IMR-90 (cell line): Measurements from ENCODE around the gene MKNK2. TPM values are rescaled to one million over a fixed set of nuclear protein-coding genes. Genes with fewer than 3 reads are reported as not detected.

Experiments used
- ATAC-seq: fragments of 200-7000 bp; cut with Tn5 transposase; 2 replicates; pipeline ENCODE4 v1.9.1; 2020; ENCODE audit warnings: low read depth, mild to moderate bottlenecking, moderate library complexity
- BruUV-seq: library from RNA; stranded (reverse); fragments of 400-500 nt; replicated peaks from 2 replicates; lab custom pipeline; 2021; lab: Mats Ljungman, UMichigan
- CTCF ChIA-PET: fragments of 300-600 bp; formaldehyde crosslinking; extraction: SDS; loops from one replicate; lab custom pipeline; 2021; ENCODE audit warnings: antibody characterized with exemption; lab: Yijun Ruan, JAX
- POLR2A ChIA-PET: fragments of 300-600 bp; sonication (Branson Sonifier 250); formaldehyde crosslinking; loops from one replicate; lab custom pipeline; 2022; ENCODE audit warnings: antibody characterized with exemption; ENCODE audit not compliant: unreplicated experiment; lab: Charles Lee
- DNase-seq: peaks from one replicate; pipeline ENCODE4 v3.0.0; 2013
- H2AFZ ChIP-seq: replicated peaks from 2 replicates; pipeline ENCODE3; 2013; ENCODE audit warnings: low read length, mild to moderate bottlenecking; ENCODE audit not compliant: poor library complexity
- H2AK5ac ChIP-seq: 2 replicates; pipeline ENCODE4 v1.6.1; 2013; ENCODE audit warnings: low read depth, low read length, inconsistent platforms
- H2AK9ac ChIP-seq: replicated peaks from 2 replicates; pipeline ENCODE3; 2013; ENCODE audit warnings: mild to moderate bottlenecking, low read depth, low read length, moderate library complexity; ENCODE audit not compliant: poor library complexity
- H2BK120ac ChIP-seq: 2 replicates; pipeline ENCODE4 v1.6.1; 2013; ENCODE audit warnings: low read depth, low read length, inconsistent platforms
- H2BK15ac ChIP-seq: 3 replicates; pipeline ENCODE4 v1.6.1; 2013; ENCODE audit warnings: low read depth, low read length, inconsistent platforms
- H2BK20ac ChIP-seq: 2 replicates; pipeline ENCODE4 v1.6.1; 2013; ENCODE audit warnings: low read depth, mild to moderate bottlenecking, inconsistent platforms, low read length, moderate library complexity
- H2BK5ac ChIP-seq: 2 replicates; pipeline ENCODE4 v1.6.1; 2013; ENCODE audit warnings: mild to moderate bottlenecking, low read depth, low read length, inconsistent platforms; ENCODE audit not compliant: poor library complexity, severe bottlenecking
- H3K14ac ChIP-seq: replicated peaks from 2 replicates; pipeline ENCODE4 v1.6.1; 2013; ENCODE audit warnings: low read depth, low read length, inconsistent platforms
- H3K18ac ChIP-seq: 2 replicates; pipeline ENCODE4 v1.6.1; 2013; ENCODE audit warnings: low read depth, low read length, control low read depth
- H3K23ac ChIP-seq: 2 replicates; pipeline ENCODE4 v1.6.1; 2013; ENCODE audit warnings: low read depth, low read length, inconsistent platforms
- H3K27ac ChIP-seq: 2 replicates; pipeline ENCODE4 v1.5.1; 2013; ENCODE audit warnings: mild to moderate bottlenecking, control low read depth, low read length; ENCODE audit not compliant: insufficient read depth
- H3K27me3 ChIP-seq: 2 replicates; pipeline ENCODE4 v1.6.1; 2013; ENCODE audit warnings: low read length; ENCODE audit not compliant: control insufficient read depth, insufficient read depth
- H3K36me3 ChIP-seq: 2 replicates; pipeline ENCODE4 v1.6.1; 2013; ENCODE audit warnings: low read length, mixed read lengths; ENCODE audit not compliant: control insufficient read depth, insufficient read depth
- H3K4ac ChIP-seq: 2 replicates; pipeline ENCODE4 v1.6.1; 2013; ENCODE audit warnings: low read depth, low read length, inconsistent platforms
- H3K4me1 ChIP-seq: 2 replicates; pipeline ENCODE4 v1.6.1; 2013; ENCODE audit warnings: low read length, mixed read lengths; ENCODE audit not compliant: control insufficient read depth, insufficient read depth
- H3K4me2 ChIP-seq: 2 replicates; pipeline ENCODE4 v1.6.1; 2013; ENCODE audit warnings: low read depth, mild to moderate bottlenecking, control low read depth, low read length, moderate library complexity
- H3K4me3 ChIP-seq: 2 replicates; pipeline ENCODE4 v1.5.1; 2013; ENCODE audit warnings: low read depth, mild to moderate bottlenecking, control low read depth, low read length, moderate library complexity; ENCODE audit not compliant: insufficient read depth
- H3K56ac ChIP-seq: 2 replicates; pipeline ENCODE4 v1.6.1; 2013; ENCODE audit warnings: low read length, inconsistent platforms; ENCODE audit not compliant: insufficient read depth; ENCODE audit errors: extremely low read depth
- H3K79me1 ChIP-seq, 2 experiments: 2 replicates each; pipeline ENCODE4 v1.6.1; 2013; ENCODE audit warnings: low read length in 2 of 2, inconsistent platforms in 1 of 2, low read depth in 1 of 2
- H3K9ac ChIP-seq: 2 replicates; pipeline ENCODE4 v1.6.1; 2013; ENCODE audit warnings: low read depth, low read length, control low read depth
- H3K9me1 ChIP-seq: 2 replicates; pipeline ENCODE4 v1.6.1; 2013; ENCODE audit warnings: low read length, inconsistent platforms; ENCODE audit not compliant: insufficient read depth
- H3K9me3 ChIP-seq: 2 replicates; pipeline ENCODE4 v1.6.1; 2013; ENCODE audit warnings: low read length; ENCODE audit not compliant: control insufficient read depth, insufficient read depth
- H4K20me1 ChIP-seq: 2 replicates; pipeline ENCODE4 v1.6.1; 2013; ENCODE audit warnings: low read length, inconsistent platforms; ENCODE audit not compliant: insufficient read depth
- H4K5ac ChIP-seq: 2 replicates; pipeline ENCODE4 v1.6.1; 2013; ENCODE audit warnings: mild to moderate bottlenecking, low read depth, low read length, control low read depth
- H4K8ac ChIP-seq, 2 experiments: 2 replicates each; pipeline ENCODE4 v1.6.1; 2013; ENCODE audit warnings: low read depth in 2 of 2, low read length in 2 of 2, control low read depth in 1 of 2, inconsistent platforms in 1 of 2
- H4K91ac ChIP-seq: 2 replicates; pipeline ENCODE4 v1.6.1; 2013; ENCODE audit warnings: low read depth, low read length, inconsistent platforms; ENCODE audit not compliant: insufficient read depth
- CEBPB ChIP-seq: IDR thresholded peaks from 2 replicates; pipeline ENCODE4 v1.6.1; 2012; ENCODE audit warnings: low read depth, low read length, improper control_type of control experiment
- CHD1 ChIP-seq: IDR thresholded peaks from 2 replicates; pipeline ENCODE4 v1.6.1; 2012; ENCODE audit warnings: low read depth, low read length, improper control_type of control experiment
- MAFK ChIP-seq: IDR thresholded peaks from 2 replicates; pipeline ENCODE4 v1.6.1; 2012; ENCODE audit warnings: low read depth, low read length, improper control_type of control experiment
- MAZ ChIP-seq: IDR thresholded peaks from 2 replicates; pipeline ENCODE4 v1.6.1; 2012; ENCODE audit warnings: low read depth, mild to moderate bottlenecking, low read length, improper control_type of control experiment, moderate library complexity, borderline replicate concordance
- NFE2L2 ChIP-seq: fragments of 150-350 bp; IDR thresholded peaks from 2 replicates; pipeline ENCODE4 v1.6.1; 2016; ENCODE audit warnings: low read depth, mild to moderate bottlenecking, low read length
- POLR2A ChIP-seq: IDR thresholded peaks from 2 replicates; pipeline ENCODE4 v1.6.1; 2012; ENCODE audit warnings: mild to moderate bottlenecking, low read depth, low read length
- RAD21 ChIP-seq: IDR thresholded peaks from 2 replicates; pipeline ENCODE4 v1.6.1; 2012; ENCODE audit warnings: low read length, improper control_type of control experiment
- RCOR1 ChIP-seq: IDR thresholded peaks from 2 replicates; pipeline ENCODE4 v1.6.1; 2012; ENCODE audit warnings: mild to moderate bottlenecking, low read length, improper control_type of control experiment; ENCODE audit not compliant: insufficient replicate concordance
- SMC3 ChIP-seq: fragments of 150-350 bp; IDR thresholded peaks from 2 replicates; pipeline ENCODE4 v1.6.1; 2016; ENCODE audit warnings: low read depth, mild to moderate bottlenecking, antibody characterized with exemption, low read length, moderate library complexity
- WGBS, 2 experiments: methylation state at CpG; one replicate each; pipeline versions ENCODE4 v1.1.5 to v1.1.7; 2013; ENCODE audit warnings: missing lambda C conversion rate in 2 of 2; ENCODE audit not compliant: insufficient read length in 1 of 2; ENCODE audit errors: extremely low coverage in 2 of 2; 5-methylcytosine and 5-hydroxymethylcytosine counted together
- dilution Hi-C: fragments of 300-500 bp; cut with HindIII; formaldehyde crosslinking; loops from one replicate; pipeline ENCODE4 v1.14.3; 2018; ENCODE audit warnings: low sequenced_read_pairs; ENCODE audit not compliant: unreplicated experiment
- in situ Hi-C: fragments of 300-500 bp; cut with MboI; formaldehyde crosslinking; loops from 3 replicates; pipeline ENCODE4 v1.14.3; 2019; ENCODE audit warnings: low sequenced_read_pairs, inconsistent platforms, mixed read lengths
- intact Hi-C: fragments of 100-400 bp; cut with micrococcal nuclease; formaldehyde crosslinking; loops from 2 replicates; pipeline ENCODE4 v1.10.0; 2022
- polyA plus RNA-seq, 3 experiments: library from polyadenylated mRNA; depleted of rRNA; stranded (reverse); fragments of >200 nt; gene quantifications; 2 replicates each; pipeline ENCODE4 v1.2.3, GENCODE V29; 2012; ENCODE audit warnings: low replicate concordance in 1 of 3
- total RNA-seq: library from RNA; depleted of rRNA; stranded (reverse); fragments of >200 nt; gene quantifications from 2 replicates; pipeline ENCODE4 v1.2.3, GENCODE V29; 2012
- TF ChIP-seq, protein P1 (sequence below): fragments of 150-350 bp; IDR thresholded peaks from 2 replicates; pipeline ENCODE4 v1.6.1; 2017; ENCODE audit warnings: mild to moderate bottlenecking, antibody characterized with exemption, low read length, low read depth
- TF ChIP-seq, protein P2 (sequence below): conservative IDR thresholded peaks from 2 replicates; pipeline ENCODE4 v1.5.1; 2012; ENCODE audit warnings: mild to moderate bottlenecking, low read depth, low read length, improper control_type of control experiment

MKNK2 gene
- total and polyA plus RNA-seq, 2 of the 4 experiments (the other 2 are of a cell fraction) = 21.9 to 31.8 TPM

DNA sequence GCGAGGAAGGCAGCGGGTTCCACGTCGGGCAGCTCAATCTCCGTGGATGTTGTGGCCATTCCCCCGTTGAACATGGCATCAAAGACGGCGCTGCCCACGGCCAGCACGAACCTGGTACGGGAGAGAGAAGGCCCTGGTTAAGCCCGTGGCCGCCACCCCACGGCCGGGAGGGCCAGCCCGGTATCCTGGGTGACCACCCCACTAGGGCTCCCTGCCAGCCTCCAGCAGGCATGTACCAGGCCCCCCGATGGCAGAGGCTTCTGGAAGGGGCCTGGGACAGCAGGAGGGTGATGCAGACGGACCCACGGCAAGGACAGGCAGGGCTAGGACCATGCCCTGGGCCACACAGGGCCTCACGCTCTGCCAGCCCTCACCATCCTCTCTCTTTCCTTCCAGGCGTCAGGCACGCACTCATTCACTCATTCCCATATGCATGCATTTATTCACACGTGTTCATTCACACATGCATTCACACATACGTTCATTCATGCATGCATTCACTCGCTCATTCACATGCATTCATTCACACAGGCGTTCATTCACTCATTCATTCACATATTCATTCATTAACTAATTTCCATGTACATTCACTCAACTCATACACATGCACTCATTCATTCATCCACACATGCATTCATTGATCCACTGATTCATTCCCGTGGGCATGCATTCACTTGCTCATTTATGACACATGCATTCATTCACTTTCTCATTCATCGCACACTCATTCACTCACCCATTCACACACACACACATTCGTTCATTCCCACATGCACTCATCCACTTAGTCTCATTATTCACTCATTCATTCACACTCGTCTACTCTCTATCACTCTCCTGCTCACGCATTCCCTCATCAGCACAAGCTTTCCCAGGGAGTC, 53.5 kb downstream of the MKNK2 start:
- H3K14ac ChIP-seq = no peak overlapping the region
- H4K91ac ChIP-seq = no peak overlapping the region
- no peak for TF ChIP-seq MAZ
- no peak for TF ChIP-seq CHD1
- TF ChIP-seq RAD21 = no peak
- no peak for TF ChIP-seq RCOR1
- TF ChIP-seq, protein P1, sequence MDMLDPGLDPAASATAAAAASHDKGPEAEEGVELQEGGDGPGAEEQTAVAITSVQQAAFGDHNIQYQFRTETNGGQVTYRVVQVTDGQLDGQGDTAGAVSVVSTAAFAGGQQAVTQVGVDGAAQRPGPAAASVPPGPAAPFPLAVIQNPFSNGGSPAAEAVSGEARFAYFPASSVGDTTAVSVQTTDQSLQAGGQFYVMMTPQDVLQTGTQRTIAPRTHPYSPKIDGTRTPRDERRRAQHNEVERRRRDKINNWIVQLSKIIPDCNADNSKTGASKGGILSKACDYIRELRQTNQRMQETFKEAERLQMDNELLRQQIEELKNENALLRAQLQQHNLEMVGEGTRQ = no peak
- TF ChIP-seq NFE2L2 = no peak
- TF ChIP-seq SMC3 = no peak
- TF ChIP-seq, protein P2, sequence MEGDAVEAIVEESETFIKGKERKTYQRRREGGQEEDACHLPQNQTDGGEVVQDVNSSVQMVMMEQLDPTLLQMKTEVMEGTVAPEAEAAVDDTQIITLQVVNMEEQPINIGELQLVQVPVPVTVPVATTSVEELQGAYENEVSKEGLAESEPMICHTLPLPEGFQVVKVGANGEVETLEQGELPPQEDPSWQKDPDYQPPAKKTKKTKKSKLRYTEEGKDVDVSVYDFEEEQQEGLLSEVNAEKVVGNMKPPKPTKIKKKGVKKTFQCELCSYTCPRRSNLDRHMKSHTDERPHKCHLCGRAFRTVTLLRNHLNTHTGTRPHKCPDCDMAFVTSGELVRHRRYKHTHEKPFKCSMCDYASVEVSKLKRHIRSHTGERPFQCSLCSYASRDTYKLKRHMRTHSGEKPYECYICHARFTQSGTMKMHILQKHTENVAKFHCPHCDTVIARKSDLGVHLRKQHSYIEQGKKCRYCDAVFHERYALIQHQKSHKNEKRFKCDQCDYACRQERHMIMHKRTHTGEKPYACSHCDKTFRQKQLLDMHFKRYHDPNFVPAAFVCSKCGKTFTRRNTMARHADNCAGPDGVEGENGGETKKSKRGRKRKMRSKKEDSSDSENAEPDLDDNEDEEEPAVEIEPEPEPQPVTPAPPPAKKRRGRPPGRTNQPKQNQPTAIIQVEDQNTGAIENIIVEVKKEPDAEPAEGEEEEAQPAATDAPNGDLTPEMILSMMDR = no peak
- no peak for TF ChIP-seq POLR2A
- no peak for TF ChIP-seq MAFK
- no peak for TF ChIP-seq CEBPB
- no peak overlapping the region for H2AFZ ChIP-seq
- H2BK15ac ChIP-seq = no peak overlapping the region
- CTCF ChIA-PET = no interaction called here
- BruUV-seq = no TSS peak
- no peaks in the 10 kb centered on the region for H3K27me3 ChIP-seq
- H3K9me3 ChIP-seq = no peaks in the 10 kb centered on the region
- H3K18ac ChIP-seq = no peak overlapping the region
- H2AK5ac ChIP-seq = no peak overlapping the region
- POLR2A ChIA-PET = no interaction called here
- no peak overlapping the region for H3K56ac ChIP-seq
- no peak overlapping the region for H3K4ac ChIP-seq
- dilution Hi-C loops = no loop called here
- intact Hi-C loops = no loop called here
- H4K20me1 ChIP-seq = peaks cover 10% of the 10 kb centered on the region
- in situ Hi-C loops = no loop called here
- no peak overlapping the region for H3K27ac ChIP-seq
- H3K9me1 ChIP-seq = no peaks in the 10 kb centered on the region; the same call in 1 of the 2 replicates
- no peak for DNase-seq
- H2BK120ac ChIP-seq = no peak overlapping the region
- WGBS, 2 experiments = 97 to 100% methylated on average over 4 to 22 of the region's 31 CpGs
- no peak overlapping the region for H2AK9ac ChIP-seq
- H3K4me2 ChIP-seq = no peak overlapping the region
- H2BK20ac ChIP-seq = no peak overlapping the region
- no peak overlapping the region for H4K5ac ChIP-seq
- no peak overlapping the region for H3K9ac ChIP-seq
- no peak overlapping the region for H3K23ac ChIP-seq
- H2BK5ac ChIP-seq = no peak overlapping the region
- H3K79me1 ChIP-seq = peaks cover 6 to 33% of the 10 kb centered on the region in 2 experiments; a peak in 3 of 4 replicates
- no peak overlapping the region for H3K4me3 ChIP-seq
- no peak for ATAC-seq
- no peaks in the 10 kb centered on the region for H3K4me1 ChIP-seq
- H3K36me3 ChIP-seq = peaks cover 44% of the 10 kb centered on the region
- H4K8ac ChIP-seq = no peak overlapping the region
